ENCODE results near the gene PARD6G.

Gene PARD6G

DNA sequence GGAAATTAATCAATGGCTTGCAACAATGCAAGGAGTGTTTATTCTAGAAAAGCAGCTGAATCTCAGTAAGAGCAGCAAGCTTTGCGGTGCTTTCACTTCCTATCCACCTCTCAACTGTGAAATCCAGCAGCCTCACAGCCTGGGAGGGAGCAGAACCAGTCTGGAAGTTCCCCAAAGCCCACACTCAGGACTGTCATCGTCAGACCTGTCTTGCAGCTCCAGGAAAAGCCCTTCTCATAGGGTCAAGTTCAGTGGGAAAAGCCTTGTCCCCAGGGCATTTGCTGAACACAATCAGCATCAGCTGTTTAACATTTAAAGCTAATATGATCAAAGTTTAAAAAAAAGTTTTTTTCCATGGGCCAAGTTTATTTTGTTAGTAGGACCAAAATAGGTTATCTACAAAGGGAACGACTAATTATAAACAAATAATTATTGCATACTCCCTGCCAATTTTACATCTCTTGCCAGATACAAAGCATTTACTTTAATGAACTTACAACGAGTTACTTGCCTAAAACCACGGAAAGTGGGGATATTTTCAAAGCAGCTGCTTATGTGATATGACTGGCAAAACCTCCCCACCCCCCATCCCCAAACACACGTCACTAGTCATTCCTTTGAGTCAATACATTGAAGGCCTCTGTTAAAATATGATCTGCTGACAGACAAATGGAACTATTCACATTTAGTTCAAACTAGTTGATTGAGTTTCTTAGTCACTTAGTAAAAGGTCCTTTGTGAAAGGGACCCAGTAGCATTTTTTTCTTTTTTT is 36.8 kb downstream of the PARD6G start:
- no peak for DNase-seq

DNA sequence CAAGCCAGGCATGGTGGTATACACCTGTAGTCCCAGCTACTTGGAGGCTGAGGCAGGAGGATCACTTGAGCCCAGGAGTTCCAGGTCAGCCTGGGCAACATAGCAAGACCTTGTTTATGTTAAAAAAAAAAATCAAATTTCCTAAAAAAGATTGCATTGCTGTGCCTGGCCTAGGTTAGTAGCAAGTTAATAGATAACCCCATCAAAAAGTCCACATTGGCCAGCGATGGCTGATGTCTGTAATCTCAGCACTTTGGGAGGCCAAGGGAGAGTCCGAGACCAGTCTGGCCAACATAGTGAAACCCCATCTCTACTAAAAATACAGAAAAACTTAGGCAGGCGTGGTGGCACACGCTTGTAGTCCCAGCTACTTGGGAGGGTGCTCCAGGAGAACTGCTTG is 38.7 kb downstream of the PARD6G start:
- no peak for DNase-seq

DNA sequence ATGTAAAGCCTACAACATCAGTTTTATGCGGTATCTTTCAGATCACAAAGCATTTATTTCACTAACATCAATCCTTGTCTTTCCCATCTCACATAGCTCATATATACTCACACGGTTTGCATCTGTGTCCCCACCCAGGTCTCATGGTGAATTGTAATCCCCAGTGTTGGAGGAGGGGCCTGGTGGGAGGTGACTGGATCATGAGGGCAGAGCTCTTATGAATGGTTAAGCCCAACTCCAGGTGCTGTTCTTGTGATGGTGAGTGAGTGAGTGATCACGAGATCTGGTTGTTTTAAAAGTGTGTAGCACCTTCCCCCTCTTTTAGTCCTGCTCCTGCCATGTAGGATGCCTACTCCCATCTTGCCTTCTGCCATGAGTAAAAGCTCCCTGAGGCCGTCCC is 42.0 kb downstream of the PARD6G start:
- DNase-seq = no peak

DNA sequence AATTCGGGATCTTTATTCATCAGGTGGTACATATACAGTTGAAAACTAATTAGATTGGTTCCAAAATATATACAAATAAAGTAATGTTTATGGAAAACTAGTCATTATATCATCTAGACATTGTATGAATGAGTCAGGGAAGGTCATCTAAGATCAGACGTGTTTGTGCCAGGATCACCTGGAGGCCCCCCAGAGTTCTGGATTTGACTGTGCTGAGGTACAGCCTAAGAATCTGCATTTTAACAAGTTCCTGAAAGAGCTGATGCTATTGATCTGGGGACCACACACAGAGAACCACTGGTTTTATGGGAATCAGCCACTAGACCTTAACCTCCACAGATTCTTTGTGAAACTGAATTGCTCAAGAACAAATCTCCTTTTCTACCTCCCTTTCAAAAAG is 43.2 kb downstream of the PARD6G start:
- DNase-seq = no peak

DNA sequence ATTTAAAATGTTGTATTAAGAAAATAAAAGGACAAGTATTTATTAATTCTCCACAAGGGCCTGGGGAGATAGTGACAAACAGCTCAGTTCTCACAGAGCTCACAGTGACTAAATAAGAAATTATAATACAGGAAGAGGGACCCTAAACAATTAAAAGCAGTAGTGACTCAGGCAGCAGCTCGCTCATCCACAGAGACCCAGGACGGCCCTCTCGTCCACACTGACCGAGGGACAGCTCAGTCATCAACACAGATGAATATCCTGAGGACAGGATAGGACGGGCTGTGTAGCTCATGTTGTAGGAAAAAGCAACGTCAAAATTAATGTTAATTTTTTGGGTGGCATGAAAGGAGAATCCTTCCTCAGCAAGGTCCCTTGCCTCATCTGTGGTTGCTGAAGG is 44.1 kb downstream of the PARD6G start:
- no peak for DNase-seq

DNA sequence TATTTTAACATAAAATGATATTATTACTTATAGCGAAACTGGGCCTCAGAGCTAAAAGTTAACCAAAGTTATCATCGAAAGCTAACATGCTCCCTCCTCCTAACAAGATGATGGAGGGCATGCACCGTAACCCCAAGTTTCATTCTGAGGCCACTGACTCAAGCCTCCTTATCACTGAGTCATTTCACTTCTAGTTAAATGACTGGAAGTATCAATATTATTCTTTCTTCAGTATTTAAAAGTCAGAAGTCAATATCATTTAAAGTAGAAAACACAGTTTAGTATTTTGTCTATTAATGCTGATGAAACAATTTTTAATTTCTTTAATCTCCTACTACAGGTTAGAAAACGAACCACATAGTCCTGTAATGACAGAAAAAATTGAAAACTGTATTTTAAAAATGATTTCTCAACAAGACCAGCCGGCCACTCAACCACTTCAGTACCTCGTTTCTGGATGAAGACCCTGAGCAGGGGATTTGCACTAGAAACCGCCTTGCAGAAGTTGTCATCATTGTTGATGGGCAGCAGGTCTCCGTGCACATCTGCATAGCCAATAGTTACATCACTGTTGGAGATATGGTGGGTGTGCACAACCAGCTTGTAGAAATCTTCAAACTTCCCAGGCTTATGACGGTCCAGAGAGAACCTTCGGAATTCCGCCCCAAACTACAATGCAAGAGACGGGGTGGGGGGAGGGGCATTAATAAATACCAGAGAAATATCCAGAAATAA is 44.9 kb downstream of the PARD6G start:
- DNase-seq = no peak

DNA sequence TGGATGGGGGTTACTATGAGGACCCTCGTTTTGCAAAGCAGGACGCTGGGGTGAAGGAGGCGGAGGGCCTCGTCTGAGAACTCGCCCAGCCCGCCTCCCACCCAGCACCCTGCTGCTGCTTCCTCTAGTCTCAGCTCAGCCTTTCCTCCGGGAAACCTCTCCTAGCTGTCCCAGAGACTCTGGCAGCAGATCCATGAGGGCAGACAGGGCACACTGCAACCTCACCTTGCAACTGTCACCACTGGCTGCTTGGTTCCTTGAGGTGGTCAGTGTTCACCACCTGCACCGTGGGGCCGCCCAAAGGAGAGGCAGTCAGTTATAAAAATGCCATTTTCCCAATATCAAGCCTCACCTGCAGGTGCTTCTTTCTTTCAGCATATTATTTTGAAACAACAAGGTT is 45.6 kb downstream of the PARD6G start:
- DNase-seq = no peak

DNA sequence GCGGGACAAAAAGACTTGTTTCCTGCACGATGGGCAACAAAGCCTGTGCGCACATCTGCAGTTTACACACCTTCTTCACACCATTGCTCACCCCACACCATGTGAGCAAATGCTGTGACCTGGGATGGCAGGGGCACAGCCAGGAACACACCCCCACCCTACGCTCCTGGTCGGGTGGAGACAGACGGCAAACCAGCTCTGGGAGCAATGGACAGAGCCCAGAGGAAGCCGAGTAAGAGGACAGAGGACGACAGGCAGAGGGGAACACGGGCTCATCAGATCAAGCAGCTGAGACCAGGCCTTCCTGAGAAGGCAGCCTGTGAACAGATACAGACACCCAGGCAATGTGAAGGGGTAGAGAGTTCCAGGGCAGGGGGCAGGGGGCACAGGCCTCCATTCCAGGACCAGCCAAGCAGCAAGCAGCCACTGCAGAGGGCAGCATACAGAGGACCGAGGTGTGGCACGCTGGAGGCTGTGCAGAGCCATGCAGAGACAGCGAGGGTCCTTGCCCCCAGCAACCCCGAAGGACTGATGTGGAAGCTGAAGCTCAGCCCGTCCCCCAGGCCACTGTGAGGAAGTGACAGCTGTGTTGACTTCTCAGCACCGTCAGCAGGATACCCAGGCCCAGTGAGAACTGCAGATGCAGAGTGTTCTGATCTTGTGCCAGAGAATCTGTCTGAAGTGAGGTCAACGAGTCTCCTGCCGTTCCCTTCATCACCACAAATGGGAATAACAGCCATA is 46.2 kb downstream of the PARD6G start:
- DNase-seq = peak; percentile 18

DNA sequence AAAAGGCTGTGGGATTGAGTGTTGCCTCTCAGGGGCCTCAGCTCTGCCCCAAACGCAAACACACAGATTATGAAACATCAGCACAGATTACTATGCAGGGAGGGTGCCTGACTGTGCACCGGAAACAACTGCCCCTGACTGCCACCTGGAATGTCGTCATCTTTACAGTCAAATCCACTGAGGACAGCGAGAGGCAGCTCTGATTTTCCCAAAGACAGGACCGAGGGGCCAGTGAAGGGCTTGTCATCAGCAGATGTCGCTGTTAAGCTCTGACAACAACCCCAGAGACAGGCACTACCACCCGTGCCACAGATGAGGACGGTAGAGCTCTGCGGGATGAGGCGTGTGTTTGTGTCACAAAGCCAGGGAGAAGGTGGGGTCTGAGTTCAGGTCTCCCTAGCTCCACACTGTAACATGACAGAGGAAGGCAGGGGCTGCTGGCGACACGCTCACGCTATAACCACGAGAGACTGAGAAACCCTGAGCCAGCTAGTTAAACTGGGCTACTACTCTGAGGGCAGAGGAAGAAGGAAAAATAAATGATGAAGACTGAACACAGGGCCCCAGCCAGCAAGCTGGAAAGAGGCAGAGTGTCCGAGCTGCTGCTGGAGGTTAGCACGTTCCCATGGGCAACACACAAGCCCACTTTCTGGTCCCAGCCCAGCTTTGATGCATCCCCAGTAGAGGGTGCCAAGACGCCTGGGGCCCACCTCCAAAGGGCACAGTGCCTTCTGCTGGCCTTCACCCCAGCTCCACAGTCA is 47.0 kb downstream of the PARD6G start:
- DNase-seq = peak; percentile 26

DNA sequence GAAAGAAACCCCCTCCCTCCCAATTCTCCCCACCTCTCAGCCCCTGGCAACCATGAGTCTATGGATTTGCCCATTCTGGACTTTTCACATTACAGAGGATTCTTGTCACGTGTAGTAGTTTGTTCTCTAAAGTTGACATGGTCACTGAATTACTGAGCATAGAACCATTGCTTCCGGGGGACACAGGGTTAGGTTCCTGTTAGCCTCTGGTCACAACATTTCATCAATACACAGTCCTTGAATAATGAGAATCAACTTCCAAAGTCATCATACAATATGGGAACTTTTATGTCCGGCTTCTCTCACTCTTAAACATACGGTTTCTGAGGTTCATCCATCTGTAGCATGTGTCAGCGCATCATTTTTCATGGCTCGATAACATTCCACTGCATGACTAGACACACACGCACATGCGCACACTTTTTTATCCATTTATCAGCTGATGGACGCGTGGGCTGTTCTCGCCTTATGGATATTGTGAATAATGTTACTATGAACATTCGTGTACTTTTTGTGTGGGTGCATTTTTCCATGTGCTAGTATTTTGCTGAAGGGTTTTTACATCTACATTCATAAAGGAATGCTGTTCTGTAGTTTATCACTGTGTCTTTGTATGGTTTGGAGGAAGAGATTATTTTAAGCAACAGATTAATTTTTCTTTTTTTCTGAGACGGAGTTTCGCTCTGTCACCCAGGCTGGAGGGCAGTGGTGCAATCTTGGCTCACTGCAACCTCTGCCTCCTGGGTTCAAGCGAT is 48.1 kb downstream of the PARD6G start:
- no peak for DNase-seq

DNA sequence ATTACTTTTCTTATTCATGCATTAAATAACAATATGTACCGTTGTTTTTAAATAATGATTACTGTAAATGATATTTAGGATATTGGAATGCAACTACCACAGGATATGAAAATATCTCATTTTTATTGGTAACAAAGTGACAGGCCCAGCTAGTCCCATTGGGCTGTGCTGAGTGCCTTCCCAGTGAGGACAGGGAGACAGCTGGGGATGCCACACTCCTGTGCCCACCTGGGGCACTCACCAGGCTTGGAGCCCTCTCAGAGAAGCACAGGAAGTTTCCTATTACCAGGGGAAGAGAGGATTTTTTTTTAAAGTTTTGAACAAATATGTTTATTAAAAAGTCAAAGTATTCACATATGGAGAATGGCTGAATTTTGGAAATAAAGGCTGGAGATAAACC is 48.9 kb downstream of the PARD6G start:
- no peak for DNase-seq

DNA sequence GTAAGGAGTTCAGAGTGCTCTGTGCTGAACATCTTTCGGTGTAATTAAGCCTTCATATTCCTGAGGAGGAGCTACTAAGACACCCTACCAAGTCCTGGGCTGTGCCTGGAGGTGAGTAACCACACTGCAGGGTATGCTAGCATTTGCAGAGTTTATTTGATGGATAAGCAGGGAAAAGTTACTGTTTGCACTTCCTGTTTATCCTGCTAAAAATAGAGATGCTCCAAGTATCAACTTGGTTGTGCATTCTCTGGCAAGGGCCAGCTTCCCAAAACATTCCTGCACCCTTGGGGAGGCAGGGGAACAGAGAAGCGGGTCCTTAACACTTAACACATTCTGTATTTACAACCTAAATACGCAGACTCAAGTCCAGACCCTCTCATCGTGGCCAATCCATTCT is 49.8 kb downstream of the PARD6G start:
- DNase-seq = no peak

DNA sequence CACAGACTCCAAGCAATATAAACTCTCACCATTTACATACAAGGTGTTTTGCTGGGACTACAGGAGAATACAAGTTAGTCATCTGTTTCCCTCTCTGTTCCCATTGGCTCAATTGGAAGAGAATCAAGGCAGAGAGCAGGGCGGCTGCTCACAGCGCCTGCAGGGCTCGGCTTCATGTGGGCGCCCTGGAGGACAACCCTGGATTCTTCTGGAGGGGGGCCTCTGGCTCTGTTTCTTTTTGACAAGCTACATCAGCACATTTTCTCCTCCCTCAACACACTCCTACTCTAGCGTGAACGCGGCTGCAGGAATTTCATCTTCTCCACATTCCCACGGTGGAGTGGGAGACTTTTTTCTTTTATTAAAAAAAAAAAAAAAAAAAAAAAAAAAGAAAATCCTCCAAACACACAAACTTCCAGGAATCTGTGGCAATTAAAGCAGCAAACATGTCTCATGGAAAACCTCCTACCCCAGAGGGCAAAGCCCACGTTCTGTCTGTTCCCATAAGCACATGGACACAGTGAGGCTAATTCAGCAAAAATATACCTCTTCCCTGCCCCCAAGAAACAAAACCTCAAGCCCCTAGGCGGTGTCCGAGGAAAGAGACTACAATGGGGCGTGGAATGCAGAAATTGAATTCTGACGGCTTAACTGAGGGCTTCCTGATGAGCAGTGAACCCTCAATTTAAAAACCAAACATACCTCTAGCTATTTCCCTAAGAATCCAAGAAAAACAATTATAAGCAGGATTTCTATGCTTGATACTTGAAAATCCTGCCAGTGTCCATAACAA is 50.6 kb downstream of the PARD6G start:
- DNase-seq = no peak

DNA sequence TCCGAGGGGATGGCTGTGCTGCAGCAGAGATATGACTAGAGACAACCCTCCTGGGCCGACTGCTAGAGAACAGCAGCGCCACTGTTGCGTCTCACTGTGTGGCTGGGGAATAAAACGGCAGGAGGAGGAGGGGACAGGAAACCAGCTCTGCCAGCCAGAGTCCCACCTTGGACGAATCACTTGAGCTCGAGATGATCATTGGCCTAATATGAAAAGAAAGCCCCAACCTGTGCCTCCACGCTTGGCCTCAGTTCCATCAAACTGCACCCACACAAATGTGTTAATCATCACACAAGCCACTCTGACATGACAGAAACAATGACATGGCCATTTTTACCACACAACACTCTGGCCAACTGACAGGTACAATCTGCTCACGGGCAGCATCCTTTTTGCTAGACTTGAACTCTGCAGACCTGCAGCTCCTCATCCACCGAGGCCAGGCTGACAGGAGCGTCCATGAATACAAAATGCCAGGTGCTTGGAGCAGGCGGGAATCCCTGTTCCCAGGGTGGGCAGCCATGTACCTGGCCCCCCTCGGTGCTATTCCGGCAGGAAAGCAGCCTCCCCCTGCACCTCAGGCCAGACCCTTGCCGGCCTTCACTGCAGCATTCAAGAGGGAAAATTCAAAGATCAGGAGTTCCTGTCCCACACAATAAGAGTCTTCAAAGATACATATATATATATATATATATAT is 52.3 kb downstream of the PARD6G start:
- no peak for DNase-seq

DNA sequence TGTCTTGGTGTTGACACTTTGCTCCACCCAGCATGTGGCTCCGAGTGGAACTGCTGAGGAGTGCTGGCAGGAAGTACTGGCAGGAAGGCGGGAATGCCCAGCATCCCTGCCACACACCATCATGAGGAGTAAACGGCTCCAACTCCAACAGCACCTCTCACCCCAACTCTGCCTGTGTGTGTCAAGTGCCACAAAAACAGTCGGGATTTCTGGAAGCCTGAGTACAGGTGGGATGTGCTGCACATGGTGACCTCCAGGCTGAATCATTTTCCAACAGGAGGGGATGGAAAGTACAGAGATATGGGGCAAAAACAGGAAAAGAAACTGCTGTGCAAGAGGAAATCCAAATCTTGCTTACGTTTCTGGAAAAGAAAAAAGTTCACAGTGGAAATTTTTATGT is 53.6 kb downstream of the PARD6G start:
- no peak for DNase-seq

DNA sequence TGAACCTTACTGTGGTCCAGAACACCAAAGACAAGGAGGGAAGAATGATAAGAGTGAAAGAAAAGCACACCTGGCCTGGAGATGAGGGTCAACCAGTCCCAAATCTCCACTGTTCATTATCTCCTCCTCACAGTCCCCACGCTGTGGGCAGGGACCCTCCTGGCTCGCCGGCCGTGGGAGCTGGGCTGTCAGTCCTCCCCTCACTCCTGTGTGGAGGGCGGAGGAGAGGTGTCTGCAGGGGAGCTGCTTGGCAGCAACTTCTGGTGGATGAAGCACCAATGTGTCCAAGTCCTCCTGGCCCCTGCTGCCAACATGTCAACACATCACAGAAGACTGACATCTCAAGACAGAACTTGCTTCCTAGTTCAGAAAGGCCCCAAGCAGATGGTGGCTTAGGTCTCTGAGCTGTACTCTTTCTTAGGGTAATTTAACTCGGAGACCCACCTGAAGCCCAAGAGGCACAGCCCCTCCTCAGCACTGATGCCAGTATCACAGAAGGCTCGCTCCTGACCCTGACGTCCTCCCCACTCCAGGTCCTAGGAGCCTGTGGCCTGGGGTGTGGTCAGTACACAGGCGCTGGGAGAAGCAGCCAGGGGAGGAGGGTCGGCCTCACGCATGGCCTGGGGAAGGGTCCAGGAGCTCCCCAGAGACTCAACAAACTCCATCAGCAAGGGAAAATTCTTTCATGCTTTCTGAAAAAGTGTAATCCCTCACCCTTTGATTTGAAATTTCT is 54.5 kb downstream of the PARD6G start:
- no peak for DNase-seq

DNA sequence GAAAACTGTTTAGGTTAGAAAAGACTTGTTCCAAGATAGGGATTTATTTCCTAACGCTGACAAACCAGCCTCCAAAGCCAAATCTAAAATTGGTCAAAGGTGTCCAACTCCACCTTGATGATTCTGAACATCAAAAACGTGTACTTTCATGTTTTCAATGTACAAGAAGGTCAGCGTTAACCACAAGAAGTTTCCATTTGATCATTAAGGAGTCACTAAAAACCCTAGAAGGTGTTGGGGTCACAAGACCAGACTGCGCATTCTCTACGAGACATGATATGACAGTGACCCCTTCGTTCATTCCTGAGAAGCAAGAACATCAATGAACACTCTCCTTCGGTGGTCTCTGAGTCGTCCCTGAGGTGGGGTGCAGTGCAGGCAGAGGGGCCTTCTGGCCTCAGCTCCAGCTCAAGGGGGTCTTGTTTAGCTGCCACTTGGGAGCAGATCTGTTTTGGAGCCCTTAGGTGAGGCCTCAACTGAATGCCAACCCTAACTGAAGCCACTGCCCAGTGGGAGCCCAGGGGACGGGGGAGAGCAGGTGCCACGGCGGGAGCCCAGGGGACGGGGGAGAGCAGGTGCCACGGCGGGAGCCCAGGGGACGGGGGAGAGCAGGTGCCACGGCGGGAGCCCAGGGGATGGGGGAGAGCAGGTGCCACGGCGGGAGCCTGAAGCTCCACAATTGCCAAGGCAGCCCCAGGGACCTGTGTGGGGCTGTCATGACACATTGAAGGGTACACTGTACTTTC is 55.2 kb downstream of the PARD6G start:
- DNase-seq = no peak

DNA sequence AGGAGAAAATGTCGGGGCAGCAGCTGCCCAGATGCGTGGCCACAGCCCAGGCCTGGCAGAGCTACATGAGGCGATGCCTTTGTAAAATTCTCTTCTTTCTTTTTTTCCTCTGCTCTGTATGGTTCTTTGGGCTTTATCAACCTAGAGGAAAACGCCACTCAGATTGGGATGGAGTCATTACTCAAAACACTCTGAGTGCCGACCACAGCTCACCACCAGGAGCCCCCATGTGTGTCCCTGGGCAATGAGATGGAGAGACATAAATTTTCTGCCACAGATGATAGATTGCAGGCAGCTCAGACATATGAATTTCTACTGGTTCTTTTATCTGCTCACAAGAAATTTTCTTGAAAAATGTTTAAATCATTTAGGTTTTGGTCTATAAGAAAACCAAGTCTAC is 56.0 kb downstream of the PARD6G start:
- no peak for DNase-seq

DNA sequence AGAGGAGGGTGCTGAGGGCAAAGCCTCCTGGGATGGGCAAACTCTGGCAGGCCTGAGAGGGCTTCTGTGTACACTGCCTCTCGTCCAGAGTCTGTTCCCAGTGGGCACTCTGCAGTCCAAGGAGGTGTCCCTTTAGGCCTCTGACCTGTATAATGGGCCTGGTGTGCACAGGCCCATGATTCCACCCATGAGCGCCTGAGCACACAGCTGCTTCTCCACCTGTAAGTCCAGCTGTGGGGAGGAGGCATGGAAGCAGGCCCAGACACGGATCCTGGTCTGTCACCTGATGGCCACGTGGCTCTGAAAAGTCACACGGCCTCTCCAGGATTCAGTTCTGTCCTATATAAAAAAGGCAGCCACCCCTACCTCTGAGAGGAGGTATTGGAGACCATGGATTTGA is 57.0 kb downstream of the PARD6G start:
- DNase-seq = no peak

DNA sequence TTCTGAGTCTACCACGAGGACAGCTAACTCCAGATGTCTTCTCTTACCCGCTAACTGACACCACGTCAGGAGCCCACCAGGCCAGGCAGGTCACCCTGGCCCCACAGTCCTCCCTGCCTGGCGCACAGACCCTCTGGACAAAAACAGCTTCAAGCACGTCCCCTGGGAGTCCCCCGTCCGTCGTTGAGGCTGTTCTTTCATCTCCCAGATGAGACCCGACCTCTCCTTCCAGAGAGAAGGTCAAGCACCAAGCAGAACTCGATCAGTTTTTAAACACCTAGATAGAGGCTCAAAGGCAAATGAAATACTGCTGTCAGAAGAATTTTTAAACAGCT is 57.8 kb downstream of the PARD6G start:
- no peak for DNase-seq

Data from NCI-H510A (cell line).